Measurements from ENCODE around the gene SIKE1.
"Not testable (repeated sequence)": the region's sequence is repeated elsewhere in the genome, so short reads cannot be mapped to it uniquely, and the experiment has no call there.

- TF ChIP-seq, protein P1, sequence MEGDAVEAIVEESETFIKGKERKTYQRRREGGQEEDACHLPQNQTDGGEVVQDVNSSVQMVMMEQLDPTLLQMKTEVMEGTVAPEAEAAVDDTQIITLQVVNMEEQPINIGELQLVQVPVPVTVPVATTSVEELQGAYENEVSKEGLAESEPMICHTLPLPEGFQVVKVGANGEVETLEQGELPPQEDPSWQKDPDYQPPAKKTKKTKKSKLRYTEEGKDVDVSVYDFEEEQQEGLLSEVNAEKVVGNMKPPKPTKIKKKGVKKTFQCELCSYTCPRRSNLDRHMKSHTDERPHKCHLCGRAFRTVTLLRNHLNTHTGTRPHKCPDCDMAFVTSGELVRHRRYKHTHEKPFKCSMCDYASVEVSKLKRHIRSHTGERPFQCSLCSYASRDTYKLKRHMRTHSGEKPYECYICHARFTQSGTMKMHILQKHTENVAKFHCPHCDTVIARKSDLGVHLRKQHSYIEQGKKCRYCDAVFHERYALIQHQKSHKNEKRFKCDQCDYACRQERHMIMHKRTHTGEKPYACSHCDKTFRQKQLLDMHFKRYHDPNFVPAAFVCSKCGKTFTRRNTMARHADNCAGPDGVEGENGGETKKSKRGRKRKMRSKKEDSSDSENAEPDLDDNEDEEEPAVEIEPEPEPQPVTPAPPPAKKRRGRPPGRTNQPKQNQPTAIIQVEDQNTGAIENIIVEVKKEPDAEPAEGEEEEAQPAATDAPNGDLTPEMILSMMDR (IDR thresholded peaks at IDR 0.05) = not testable (repeated sequence)
- TF ChIP-seq ZFX (IDR thresholded peaks at IDR 0.05; ENCODE audit: borderline replicate concordance) = not testable (repeated sequence)
Measured at GRCh38 chr1:114790581-114790980, 10.1 kb upstream of the SIKE1 start.

Data from 22Rv1 (cell line).